HEK293 (cell line): ENCODE data around the gene PLCD3.

Experiments used
- CTCF ChIA-PET: fragments of 350-600 bp; formaldehyde crosslinking; extraction: SDS; loops from one replicate; lab custom pipeline; 2021; ENCODE audit warnings: antibody characterized with exemption; lab: Yijun Ruan, JAX
- POLR2A ChIA-PET: fragments of 300-600 bp; formaldehyde crosslinking; extraction: SDS; loops from one replicate; lab custom pipeline; 2020; ENCODE audit warnings: antibody characterized with exemption, inconsistent platforms; lab: Yijun Ruan, JAX
- H3K27ac ChIP-seq: fragments of 200-500 bp; sonication (Bioruptor generic); 2 replicates; pipeline ENCODE4 v1.5.1; 2014; ENCODE audit warnings: low read depth, low read length, control low read depth, inconsistent platforms; ENCODE audit errors: extremely low read depth
- H3K36me3 ChIP-seq, 2 experiments: fragments of 200-500 bp in 1 of 2; sonication (Bioruptor generic) in 1 of 2; 1 replicate in 1 of 2; 2 replicates in 1 of 2; pipeline ENCODE4 v1.5.1; 2014 to 2017; ENCODE audit warnings: inconsistent platforms in 2 of 2, low read length in 2 of 2; ENCODE audit not compliant: control insufficient read depth in 2 of 2, insufficient read depth in 1 of 2
- H3K4me1 ChIP-seq: fragments of 200-500 bp; sonication (Bioruptor generic); 2 replicates; pipeline ENCODE4 v1.5.1; 2014; ENCODE audit warnings: mild to moderate bottlenecking, low read length, inconsistent platforms; ENCODE audit not compliant: control insufficient read depth, insufficient read depth
- H3K4me3 ChIP-seq: 2 replicates; pipeline ENCODE4 v1.5.1; 2011; ENCODE audit warnings: low read depth, mild to moderate bottlenecking, control low read depth, low read length, moderate library complexity
- H3K9me3 ChIP-seq: fragments of 200-500 bp; sonication (Bioruptor generic); 2 replicates; pipeline ENCODE4 v1.5.1; 2014; ENCODE audit warnings: low read depth, low read length, inconsistent platforms; ENCODE audit not compliant: control insufficient read depth, insufficient read depth
- GLI2 ChIP-seq: fragments of 450-650 bp; formaldehyde crosslinking; IDR thresholded peaks from 2 replicates; pipeline ENCODE4; 2017; ENCODE audit warnings: missing biosample characterization, missing genetic modification characterization, low read depth, borderline replicate concordance
- GLIS1 ChIP-seq: fragments of 450-650 bp; formaldehyde crosslinking; IDR thresholded peaks from 2 replicates; pipeline ENCODE4 v1.5.1; 2016; ENCODE audit warnings: missing biosample characterization, missing genetic modification characterization
- IKZF3 ChIP-seq: fragments of 450-650 bp; IDR thresholded peaks from 2 replicates; pipeline ENCODE4 v1.5.0; 2018; ENCODE audit warnings: missing biosample characterization, mild to moderate bottlenecking, missing genetic modification characterization, moderate library complexity
- KLF17 ChIP-seq: fragments of 450-650 bp; formaldehyde crosslinking; IDR thresholded peaks from 2 replicates; pipeline ENCODE4 v1.5.1; 2016; ENCODE audit warnings: missing biosample characterization, missing genetic modification characterization
- KLF9 ChIP-seq: fragments of 450-650 bp; formaldehyde crosslinking; IDR thresholded peaks from 2 replicates; pipeline ENCODE4 v1.5.1; 2016; ENCODE audit warnings: missing biosample characterization, missing genetic modification characterization, low read depth
- RBAK ChIP-seq: fragments of 450-650 bp; formaldehyde crosslinking; IDR thresholded peaks from 2 replicates; pipeline ENCODE4 v1.5.1; 2016; ENCODE audit warnings: missing biosample characterization, missing genetic modification characterization
- REPIN1 ChIP-seq: fragments of 450-650 bp; formaldehyde crosslinking; IDR thresholded peaks from 2 replicates; pipeline ENCODE4 v1.5.1; 2017; ENCODE audit warnings: missing biosample characterization, missing genetic modification characterization, low read depth
- SP3 ChIP-seq: fragments of 450-650 bp; formaldehyde crosslinking; IDR thresholded peaks from 2 replicates; pipeline ENCODE4 v1.5.1; 2016; ENCODE audit warnings: missing biosample characterization, missing genetic modification characterization
- ZBTB1 ChIP-seq: fragments of 450-650 bp; formaldehyde crosslinking; IDR thresholded peaks from 2 replicates; pipeline ENCODE4 v1.5.1; 2016; ENCODE audit warnings: missing biosample characterization, missing genetic modification characterization
- ZBTB26 ChIP-seq: fragments of 450-650 bp; formaldehyde crosslinking; optimal IDR thresholded peaks from 2 replicates; pipeline ENCODE3; 2016; ENCODE audit warnings: missing biosample characterization, mild to moderate bottlenecking, missing genetic modification characterization
- ZFP37 ChIP-seq: fragments of 450-650 bp; formaldehyde crosslinking; IDR thresholded peaks from 2 replicates; pipeline ENCODE4 v1.5.1; 2016; ENCODE audit warnings: missing biosample characterization, missing genetic modification characterization
- ZNF10 ChIP-seq: fragments of 450-650 bp; formaldehyde crosslinking; IDR thresholded peaks from 2 replicates; pipeline ENCODE4 v1.5.1; 2017; ENCODE audit warnings: missing biosample characterization, missing genetic modification characterization
- ZNF133 ChIP-seq: fragments of 450-650 bp; formaldehyde crosslinking; IDR thresholded peaks from 2 replicates; pipeline ENCODE4 v1.5.1; 2016; ENCODE audit warnings: missing biosample characterization, missing genetic modification characterization
- ZNF2 ChIP-seq: fragments of 450-650 bp; formaldehyde crosslinking; IDR thresholded peaks from 2 replicates; pipeline ENCODE4 v1.5.1; 2016; ENCODE audit warnings: missing biosample characterization, missing genetic modification characterization
- ZNF266 ChIP-seq: fragments of 450-650 bp; formaldehyde crosslinking; IDR thresholded peaks from 2 replicates; pipeline ENCODE4 v1.5.1; 2016; ENCODE audit warnings: missing biosample characterization, missing genetic modification characterization, low read depth
- ZNF335 ChIP-seq: fragments of 450-650 bp; formaldehyde crosslinking; conservative IDR thresholded peaks from 2 replicates; pipeline ENCODE4 v1.5.1; 2016; ENCODE audit warnings: missing biosample characterization, missing genetic modification characterization
- ZNF350 ChIP-seq: fragments of 450-650 bp; formaldehyde crosslinking; IDR thresholded peaks from 2 replicates; pipeline ENCODE4 v1.5.0; 2017; ENCODE audit warnings: missing biosample characterization, mild to moderate bottlenecking, missing genetic modification characterization
- ZNF394 ChIP-seq: fragments of 450-650 bp; formaldehyde crosslinking; IDR thresholded peaks from 2 replicates; pipeline ENCODE4 v1.5.1; 2016; ENCODE audit warnings: missing biosample characterization, missing genetic modification characterization, mild to moderate bottlenecking, moderate library complexity, borderline replicate concordance
- ZNF416 ChIP-seq: fragments of 450-650 bp; formaldehyde crosslinking; IDR thresholded peaks from 2 replicates; pipeline ENCODE4 v1.5.1; 2016; ENCODE audit warnings: missing biosample characterization, missing genetic modification characterization
- ZNF561 ChIP-seq: fragments of 450-650 bp; IDR thresholded peaks from 2 replicates; pipeline ENCODE4 v1.5.1; 2018; ENCODE audit warnings: missing biosample characterization, missing genetic modification characterization, borderline replicate concordance
- ZNF571 ChIP-seq: fragments of 450-650 bp; formaldehyde crosslinking; IDR thresholded peaks from 2 replicates; pipeline ENCODE4 v1.5.0; 2017; ENCODE audit warnings: missing biosample characterization, missing genetic modification characterization
- ZNF629 ChIP-seq: fragments of 450-650 bp; formaldehyde crosslinking; IDR thresholded peaks from 2 replicates; pipeline ENCODE4 v1.5.1; 2017; ENCODE audit warnings: missing biosample characterization, missing genetic modification characterization
- ZNF639 ChIP-seq: fragments of 450-650 bp; formaldehyde crosslinking; IDR thresholded peaks from 2 replicates; pipeline ENCODE4 v1.5.1; 2016; ENCODE audit warnings: missing biosample characterization, missing genetic modification characterization
- ZNF654 ChIP-seq: fragments of 450-650 bp; formaldehyde crosslinking; IDR thresholded peaks from 2 replicates; pipeline ENCODE4 v1.5.1; 2016; ENCODE audit warnings: low read depth, missing biosample characterization, missing genetic modification characterization
- ZNF670 ChIP-seq: fragments of 450-650 bp; formaldehyde crosslinking; IDR thresholded peaks from 2 replicates; pipeline ENCODE4 v1.5.1; 2016; ENCODE audit warnings: missing biosample characterization, missing genetic modification characterization, low read depth
- TF ChIP-seq, protein P1 (sequence below): fragments of 450-650 bp; formaldehyde crosslinking; IDR thresholded peaks from 2 replicates; pipeline ENCODE4 v1.5.1; 2017; ENCODE audit warnings: missing biosample characterization, missing genetic modification characterization
- TF ChIP-seq, protein P2 (sequence below): fragments of 450-650 bp; formaldehyde crosslinking; IDR thresholded peaks from 2 replicates; pipeline ENCODE4 v1.5.1; 2016; ENCODE audit warnings: missing biosample characterization, missing genetic modification characterization, low read depth
- TF ChIP-seq, protein P3 (sequence below): fragments of 450-650 bp; formaldehyde crosslinking; IDR thresholded peaks from 2 replicates; pipeline ENCODE4 v1.5.1; 2016; ENCODE audit warnings: missing biosample characterization, missing genetic modification characterization

Gene PLCD3

DNA sequence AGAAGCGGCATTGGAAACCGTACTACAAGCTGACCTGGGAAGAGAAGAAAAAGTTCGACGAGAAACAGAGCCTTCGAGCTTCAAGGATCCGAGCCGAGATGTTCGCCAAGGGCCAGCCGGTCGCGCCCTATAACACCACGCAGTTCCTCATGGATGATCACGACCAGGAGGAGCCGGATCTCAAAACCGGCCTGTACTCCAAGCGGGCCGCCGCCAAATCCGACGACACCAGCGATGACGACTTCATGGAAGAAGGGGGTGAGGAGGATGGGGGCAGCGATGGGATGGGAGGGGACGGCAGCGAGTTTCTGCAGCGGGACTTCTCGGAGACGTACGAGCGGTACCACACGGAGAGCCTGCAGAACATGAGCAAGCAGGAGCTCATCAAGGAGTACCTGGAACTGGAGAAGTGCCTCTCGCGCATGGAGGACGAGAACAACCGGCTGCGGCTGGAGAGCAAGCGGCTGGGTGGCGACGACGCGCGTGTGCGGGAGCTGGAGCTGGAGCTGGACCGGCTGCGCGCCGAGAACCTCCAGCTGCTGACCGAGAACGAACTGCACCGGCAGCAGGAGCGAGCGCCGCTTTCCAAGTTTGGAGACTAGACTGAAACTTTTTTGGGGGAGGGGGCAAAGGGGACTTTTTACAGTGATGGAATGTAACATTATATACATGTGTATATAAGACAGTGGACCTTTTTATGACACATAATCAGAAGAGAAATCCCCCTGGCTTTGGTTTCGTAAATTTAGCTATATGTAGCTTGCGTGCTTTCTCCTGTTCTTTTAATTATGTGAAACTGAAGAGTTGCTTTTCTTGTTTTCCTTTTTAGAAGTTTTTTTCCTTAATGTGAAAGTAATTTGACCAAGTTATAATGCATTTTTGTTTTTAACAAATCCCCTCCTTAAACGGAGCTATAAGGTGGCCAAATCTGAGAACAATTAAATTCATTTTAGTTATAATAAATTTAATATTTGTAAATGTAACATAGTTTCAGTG, 17.7 kb upstream of the PLCD3 start:
- H3K4me3 ChIP-seq = peak overlapping the region; percentile 61
- POLR2A ChIA-PET = interaction anchor here (0.7 to 8.3 kb wide), 31 partner anchors 11 to 374 kb away, joined by 3 to 700 read pairs (median 6); partner anchors contain the start of genes ACBD4, HEXIM2, MAP3K14 and NMT1
- peaks cover 10% of the 10 kb centered on the region; the same call in 1 of the 2 replicates for H3K4me1 ChIP-seq
- no peaks in the 10 kb centered on the region for H3K9me3 ChIP-seq
- H3K36me3 ChIP-seq = peaks cover 0 to 6% of the 10 kb centered on the region in 2 experiments; a peak in 1 of 3 replicates
- H3K27ac ChIP-seq = peak overlapping the region; percentile 86
- CTCF ChIA-PET = interaction anchor here (0.7 to 10.8 kb wide), 35 partner anchors 9 to 269 kb away, joined by 3 to 209 read pairs (median 4); partner anchors contain the start of genes ACBD4, FMNL1, HEXIM2 and PLCD3
- peak; percentile 96 for TF ChIP-seq ZBTB26 (tag by site-specific recombination)
- TF ChIP-seq, protein P1, sequence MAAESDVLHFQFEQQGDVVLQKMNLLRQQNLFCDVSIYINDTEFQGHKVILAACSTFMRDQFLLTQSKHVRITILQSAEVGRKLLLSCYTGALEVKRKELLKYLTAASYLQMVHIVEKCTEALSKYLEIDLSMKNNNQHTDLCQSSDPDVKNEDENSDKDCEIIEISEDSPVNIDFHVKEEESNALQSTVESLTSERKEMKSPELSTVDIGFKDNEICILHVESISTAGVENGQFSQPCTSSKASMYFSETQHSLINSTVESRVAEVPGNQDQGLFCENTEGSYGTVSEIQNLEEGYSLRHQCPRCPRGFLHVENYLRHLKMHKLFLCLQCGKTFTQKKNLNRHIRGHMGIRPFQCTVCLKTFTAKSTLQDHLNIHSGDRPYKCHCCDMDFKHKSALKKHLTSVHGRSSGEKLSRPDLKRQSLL (tag by site-specific recombination) = peak; percentile 95
- TF ChIP-seq ZNF639 (tag by site-specific recombination) = no peak
- TF ChIP-seq ZNF654 (tag by site-specific recombination) = 0 out of 2 replicates have a peak, but pooled peaks have one; percentile 2
- TF ChIP-seq ZNF133 = no peak
- no peak for TF ChIP-seq ZNF571
- TF ChIP-seq KLF17 (tag by site-specific recombination) = 0 out of 2 replicates have a peak, but pooled peaks have one; percentile 14
- no peak for TF ChIP-seq ZNF416
- TF ChIP-seq ZNF10 (tag by site-specific recombination) = no peak
- no peak for TF ChIP-seq ZNF350
- no peak for TF ChIP-seq ZNF670 (tag by site-specific recombination)
- TF ChIP-seq ZFP37 (tag by site-specific recombination) = peak; percentile 88
- peak; percentile 42 for TF ChIP-seq ZNF335 (tag by site-specific recombination)
- peak; percentile 96 for TF ChIP-seq ZNF394 (tag by site-specific recombination)
- peak; percentile 56 for TF ChIP-seq GLIS1 (tag by site-specific recombination)
- TF ChIP-seq, protein P2, sequence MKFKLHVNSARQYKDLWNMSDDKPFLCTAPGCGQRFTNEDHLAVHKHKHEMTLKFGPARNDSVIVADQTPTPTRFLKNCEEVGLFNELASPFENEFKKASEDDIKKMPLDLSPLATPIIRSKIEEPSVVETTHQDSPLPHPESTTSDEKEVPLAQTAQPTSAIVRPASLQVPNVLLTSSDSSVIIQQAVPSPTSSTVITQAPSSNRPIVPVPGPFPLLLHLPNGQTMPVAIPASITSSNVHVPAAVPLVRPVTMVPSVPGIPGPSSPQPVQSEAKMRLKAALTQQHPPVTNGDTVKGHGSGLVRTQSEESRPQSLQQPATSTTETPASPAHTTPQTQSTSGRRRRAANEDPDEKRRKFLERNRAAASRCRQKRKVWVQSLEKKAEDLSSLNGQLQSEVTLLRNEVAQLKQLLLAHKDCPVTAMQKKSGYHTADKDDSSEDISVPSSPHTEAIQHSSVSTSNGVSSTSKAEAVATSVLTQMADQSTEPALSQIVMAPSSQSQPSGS = peak; percentile 73; the same call in 1 of the 2 replicates
- TF ChIP-seq ZNF629 (tag by site-specific recombination) = peak; percentile 70
- no peak for TF ChIP-seq ZBTB1 (tag by site-specific recombination)
- TF ChIP-seq IKZF3 = 0 out of 2 replicates have a peak, but pooled peaks have one; percentile 41
- TF ChIP-seq ZNF2 (tag by site-specific recombination) = peak; percentile 56
- TF ChIP-seq, protein P3, sequence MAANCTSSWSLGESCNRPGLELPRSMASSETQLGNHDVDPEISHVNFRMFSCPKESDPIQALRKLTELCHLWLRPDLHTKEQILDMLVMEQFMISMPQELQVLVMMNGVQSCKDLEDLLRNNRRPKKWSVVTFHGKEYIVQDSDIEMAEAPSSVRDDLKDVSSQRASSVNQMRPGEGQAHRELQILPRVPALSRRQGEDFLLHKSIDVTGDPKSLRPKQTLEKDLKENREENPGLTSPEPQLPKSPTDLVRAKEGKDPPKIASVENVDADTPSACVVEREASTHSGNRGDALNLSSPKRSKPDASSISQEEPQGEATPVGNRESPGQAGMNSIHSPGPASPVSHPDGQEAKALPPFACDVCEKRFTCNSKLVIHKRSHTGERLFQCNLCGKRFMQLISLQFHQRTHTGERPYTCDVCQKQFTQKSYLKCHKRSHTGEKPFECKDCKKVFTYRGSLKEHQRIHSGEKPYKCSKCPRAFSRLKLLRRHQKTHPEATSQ (tag by site-specific recombination) = 0 out of 2 replicates have a peak, but pooled peaks have one; percentile 44
- no peak for TF ChIP-seq ZNF561 (tag by site-specific recombination)
- TF ChIP-seq RBAK = no peak
- no peak for TF ChIP-seq GLI2 (tag by site-specific recombination)
- TF ChIP-seq REPIN1 (tag by site-specific recombination) = 0 out of 2 replicates have a peak, but pooled peaks have one; percentile 21
- no peak for TF ChIP-seq ZNF266
- TF ChIP-seq SP3 (tag by site-specific recombination) = no peak
- TF ChIP-seq KLF9 = peak; percentile 40
